Spleen (tissue), 11 donors: ENCODE data around the gene TOR3A. TPM values are rescaled to one million over a fixed set of nuclear protein-coding genes. Genes with fewer than 3 reads are reported as not detected.

Experiments
- DNase-seq: peaks from one replicate; pipeline ENCODE4 v3.0.0-alpha.2; 2020
- H3K27ac ChIP-seq, 8 donors: fragments of 200-600 bp; sonication (generic) in 7 of 8; 1 replicate in 4 of 8; 2 replicates in 4 of 8; pipeline versions ENCODE4 v1.5.0 to v1.8.0; 2016 to 2021; ENCODE audit warnings: inconsistent platforms in 4 of 8, mild to moderate bottlenecking in 4 of 8, moderate library complexity in 1 of 8
- H3K27me3 ChIP-seq, 7 donors: fragments of 200-600 bp; sonication (generic) in 6 of 7; replicated peaks in 1 of 7; 1 replicate in 4 of 7; 2 replicates in 3 of 7; pipeline versions ENCODE4 v1.5.0 to v1.8.0; 2016 to 2021; ENCODE audit warnings: inconsistent platforms in 3 of 7, mild to moderate bottlenecking in 1 of 7
- H3K36me3 ChIP-seq, 6 donors: fragments of 200-600 bp; sonication (generic) in 5 of 6; 1 replicate in 4 of 6; 2 replicates in 2 of 6; pipeline versions ENCODE4 v1.5.0 to v1.8.0; 2016 to 2021; ENCODE audit warnings: inconsistent platforms in 2 of 6
- H3K4me1 ChIP-seq, 6 donors: fragments of 200-600 bp; sonication (generic) in 5 of 6; 1 replicate in 3 of 6; 2 replicates in 3 of 6; pipeline versions ENCODE4 v1.5.0 to v1.8.0; 2016 to 2021; ENCODE audit warnings: inconsistent platforms in 3 of 6
- H3K4me3 ChIP-seq, 8 donors: fragments of 200-600 bp; sonication (generic) in 7 of 8; 1 replicate in 4 of 8; 2 replicates in 4 of 8; pipeline versions ENCODE4 v1.5.0 to v1.8.0; 2016 to 2021; ENCODE audit warnings: inconsistent platforms in 4 of 8, mild to moderate bottlenecking in 4 of 8, moderate library complexity in 2 of 8
- H3K9me3 ChIP-seq, 8 donors: fragments of 200-600 bp; sonication (generic) in 7 of 8; 1 replicate in 4 of 8; 2 replicates in 4 of 8; pipeline versions ENCODE4 v1.5.0 to v1.8.0; 2016 to 2021; ENCODE audit warnings: inconsistent platforms in 4 of 8
- POLR2A ChIP-seq, 3 donors: fragments of 450-650 bp; IDR thresholded peaks; one replicate each; pipeline ENCODE4 v1.5.1; 2017; ENCODE audit warnings: antibody characterized with exemption in 3 of 3, mild to moderate bottlenecking in 1 of 3
- POLR2AphosphoS5 ChIP-seq, 3 donors: sonication (generic); formaldehyde crosslinking; IDR thresholded peaks; one replicate each; pipeline ENCODE4 v1.5.1; 2017; ENCODE audit warnings: antibody characterized with exemption in 3 of 3
- WGBS, 5 donors: extraction: QIAGEN DNeasy Blood & Tissue Kit in 3 of 5; methylation state at CpG; one replicate each; pipeline versions ENCODE4 v1.1.5 to v1.1.7; 2013 to 2018; 5-methylcytosine and 5-hydroxymethylcytosine counted together
- intact Hi-C: fragments of 100-400 bp; cut with DNase I; formaldehyde crosslinking; loops from one replicate; pipeline ENCODE4 v1.15.0; 2023; ENCODE audit warnings: low total_unique reads
- polyA plus RNA-seq, 3 donors: library from polyadenylated mRNA; stranded (reverse); fragments of 200-250 nt; gene quantifications; one replicate each; pipeline ENCODE4 v1.2.1, GENCODE V29; 2013
- total RNA-seq, 7 donors: library from RNA; depleted of rRNA in 3 of 7; stranded (reverse); fragments of >200 nt in 3 of 7; fragmentation: NEBNext Ultra II Directional in 4 of 7; extraction: Animal tissue kit (Norgen Biotek cat#: 25700) in 4 of 7; gene quantifications; one replicate each; pipeline versions ENCODE4 v1.1.0 to v1.2.1, GENCODE V29; 2016 to 2021
- TF ChIP-seq, protein P1 (sequence below), 11 experiments: fragments of 200-600 bp in 7 of 11; fragments of 450-650 bp in 4 of 11; sonication (generic) in 4 of 11; IDR thresholded peaks in 8 of 11; conservative IDR thresholded peaks in 3 of 11; 1 replicate in 7 of 11; 2 replicates in 4 of 11; pipeline versions ENCODE4 v1.4.0 to v1.8.0; 2016 to 2021; ENCODE audit warnings: antibody characterized with exemption in 11 of 11, inconsistent platforms in 4 of 11, mild to moderate bottlenecking in 1 of 11
- donor health status: healthy with polysubstance abuse.
- donor health status: DM: no; HTN: no; CAD: no; lungs with moderate emphysema.
- donor health status: DM: no; HTN: no; CAD: no.
- donor health status: Bipolar disorder and iron deficiency.
- donor health status: healthy.
- donor health status: DM: no; HTN: no; CAD: no.
- donor health status: DM: yes; HTN: yes; CAD: no.

Gene TOR3A
- total and polyA plus RNA-seq, 10 donors = 27.9 to 51.7 (median 42.0) TPM

DNA sequence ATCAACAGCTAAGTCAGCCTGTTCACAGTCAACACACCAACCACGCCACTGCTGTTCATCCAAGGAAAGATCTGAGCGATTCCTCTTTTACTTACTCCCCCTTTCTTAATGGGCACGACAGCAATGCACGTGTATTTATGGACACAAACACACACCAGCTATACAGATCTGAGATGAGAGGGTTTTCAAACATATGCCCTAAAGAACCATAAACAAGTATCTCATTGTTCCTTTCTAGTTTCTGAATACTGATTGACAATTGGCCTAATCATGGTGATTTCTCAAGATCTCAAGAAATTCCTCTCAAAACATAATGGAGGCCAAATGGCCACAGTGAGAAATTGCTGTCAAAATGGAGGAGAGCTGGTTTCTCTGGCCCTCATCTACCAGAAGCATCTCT lies 18.0 kb downstream of the TOR3A start:
- no peak for DNase-seq
- Histone ChIP-seq H3K27ac (no peak overlapping the region), H3K27me3 (no peaks in the 10 kb centered on the region), H3K9me3 (no peaks in the 10 kb centered on the region), H3K4me1 (no peaks in the 10 kb centered on the region), H3K36me3 (peaks cover 0 to 55% (median 24%) of the 10 kb centered on the region in 6 donors), H3K4me3 (no peak overlapping the region)
- 93 to 99% (median 97%) methylated on average over 4 of the region's 4 CpGs for WGBS, 5 donors
- intact Hi-C loops = no loop called here
- no peak for TF ChIP-seq POLR2AphosphoS5 (IDR thresholded peaks at IDR 0.05)
- TF ChIP-seq POLR2A (IDR thresholded peaks at IDR 0.05) = no peak
- TF ChIP-seq, protein P1, sequence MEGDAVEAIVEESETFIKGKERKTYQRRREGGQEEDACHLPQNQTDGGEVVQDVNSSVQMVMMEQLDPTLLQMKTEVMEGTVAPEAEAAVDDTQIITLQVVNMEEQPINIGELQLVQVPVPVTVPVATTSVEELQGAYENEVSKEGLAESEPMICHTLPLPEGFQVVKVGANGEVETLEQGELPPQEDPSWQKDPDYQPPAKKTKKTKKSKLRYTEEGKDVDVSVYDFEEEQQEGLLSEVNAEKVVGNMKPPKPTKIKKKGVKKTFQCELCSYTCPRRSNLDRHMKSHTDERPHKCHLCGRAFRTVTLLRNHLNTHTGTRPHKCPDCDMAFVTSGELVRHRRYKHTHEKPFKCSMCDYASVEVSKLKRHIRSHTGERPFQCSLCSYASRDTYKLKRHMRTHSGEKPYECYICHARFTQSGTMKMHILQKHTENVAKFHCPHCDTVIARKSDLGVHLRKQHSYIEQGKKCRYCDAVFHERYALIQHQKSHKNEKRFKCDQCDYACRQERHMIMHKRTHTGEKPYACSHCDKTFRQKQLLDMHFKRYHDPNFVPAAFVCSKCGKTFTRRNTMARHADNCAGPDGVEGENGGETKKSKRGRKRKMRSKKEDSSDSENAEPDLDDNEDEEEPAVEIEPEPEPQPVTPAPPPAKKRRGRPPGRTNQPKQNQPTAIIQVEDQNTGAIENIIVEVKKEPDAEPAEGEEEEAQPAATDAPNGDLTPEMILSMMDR (IDR thresholded peaks at IDR 0.05 in 8 of 11, conservative IDR thresholded peaks at IDR 0.05 in 3 of 11) = no peak

DNA sequence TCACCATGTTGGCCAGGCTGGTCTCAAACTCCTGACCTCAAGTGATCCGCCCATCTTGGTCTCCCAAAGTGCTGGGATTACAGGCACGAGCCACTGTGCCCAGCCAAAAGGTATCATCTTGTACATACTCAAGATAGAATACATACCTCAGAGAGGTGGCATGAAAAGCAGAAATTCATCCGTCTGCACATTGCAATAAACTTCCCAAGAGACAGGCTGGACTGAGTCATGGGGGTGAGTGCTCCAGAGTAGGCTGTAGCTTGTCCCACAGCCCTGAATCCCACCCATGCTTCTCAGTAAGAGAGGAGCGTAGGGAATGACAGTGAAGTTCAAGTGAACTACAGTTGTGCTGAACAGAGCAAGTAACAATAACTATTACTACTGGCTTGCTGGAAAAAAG lies 19.7 kb downstream of the TOR3A start:
- intact Hi-C loops = no loop called here
- no peak overlapping the region for H3K4me3 ChIP-seq
- 92 to 100% (median 96%) methylated on average over 4 of the region's 4 CpGs for WGBS, 5 donors
- no peaks in the 10 kb centered on the region for H3K9me3 ChIP-seq
- H3K4me1 ChIP-seq = no peaks in the 10 kb centered on the region
- peaks cover 0 to 40% (median 7%) of the 10 kb centered on the region in 6 donors for H3K36me3 ChIP-seq
- H3K27me3 ChIP-seq = no peaks in the 10 kb centered on the region
- DNase-seq = no peak
- H3K27ac ChIP-seq = no peak overlapping the region
- TF ChIP-seq, protein P1 (IDR thresholded peaks at IDR 0.05 in 8 of 11, conservative IDR thresholded peaks at IDR 0.05 in 3 of 11) = no peak
- TF ChIP-seq POLR2AphosphoS5 (IDR thresholded peaks at IDR 0.05) (no peak), POLR2A (IDR thresholded peaks at IDR 0.05) (no peak)

DNA sequence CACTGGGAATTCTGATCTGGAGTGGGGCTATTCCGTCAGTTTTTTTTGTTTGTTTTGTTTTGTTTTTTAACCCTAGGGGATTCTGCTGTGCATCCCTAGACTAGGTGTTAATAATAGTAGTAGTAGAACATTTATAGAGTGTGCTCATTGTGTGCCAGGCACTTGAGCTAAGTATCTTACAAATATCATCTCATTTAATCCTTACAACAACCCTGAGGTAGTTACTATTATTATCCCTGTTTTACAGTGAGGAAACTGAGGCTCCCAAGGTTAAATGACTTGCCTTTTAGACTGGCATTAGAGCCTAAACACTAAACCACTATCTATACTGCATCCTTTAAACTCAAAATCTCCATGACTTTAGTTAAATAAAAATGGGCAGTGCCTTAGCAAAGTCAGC lies 22.1 kb downstream of the TOR3A start:
- Histone ChIP-seq H3K36me3 (peaks cover 0 to 40% (median 18%) of the 10 kb centered on the region in 6 donors), H3K27me3 (no peaks in the 10 kb centered on the region), H3K27ac (no peak overlapping the region), H3K4me1 (no peaks in the 10 kb centered on the region), H3K4me3 (no peak overlapping the region), H3K9me3 (no peaks in the 10 kb centered on the region)
- WGBS, 5 donors = 88 to 97% (median 96%) methylated on average over 1 of the region's 1 CpG
- intact Hi-C loops = no loop called here
- TF ChIP-seq, protein P1 (IDR thresholded peaks at IDR 0.05 in 8 of 11, conservative IDR thresholded peaks at IDR 0.05 in 3 of 11) = no peak
- TF ChIP-seq POLR2AphosphoS5 (IDR thresholded peaks at IDR 0.05) = no peak
- no peak for TF ChIP-seq POLR2A (IDR thresholded peaks at IDR 0.05)
- no peak for DNase-seq

DNA sequence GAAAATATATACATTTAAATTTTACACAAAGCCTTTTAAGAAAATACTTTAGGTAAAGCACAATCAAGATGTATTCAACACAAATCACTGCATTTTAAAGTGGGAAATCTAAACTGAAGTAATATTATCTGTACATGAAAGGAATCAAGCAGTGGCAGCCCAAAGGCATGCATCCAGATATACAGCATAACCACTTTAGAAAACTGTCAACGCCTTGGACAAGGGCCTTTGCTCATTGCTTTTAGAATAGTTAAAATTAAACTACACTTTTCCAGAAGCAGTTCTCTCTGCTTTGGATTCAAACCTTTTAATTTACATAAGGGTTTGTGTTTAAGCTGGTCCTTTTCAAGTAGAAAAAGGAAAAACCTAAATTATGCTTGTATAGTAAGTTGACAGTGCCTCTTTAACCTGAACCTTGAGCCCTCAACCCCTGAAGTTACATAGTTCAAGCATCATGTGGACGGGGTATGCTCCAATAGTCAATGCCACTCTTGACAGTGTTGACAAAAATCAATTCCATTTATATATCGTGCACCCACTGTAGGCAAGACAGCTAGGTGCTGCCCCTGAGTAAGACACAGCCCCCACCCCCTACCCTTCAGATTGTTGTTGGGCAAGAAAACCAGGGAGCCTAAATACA lies 22.9 kb downstream of the TOR3A start:
- WGBS, 5 donors = 93 to 98% (median 96%) methylated on average over 3 of the region's 3 CpGs
- H3K4me3 ChIP-seq = no peak overlapping the region
- TF ChIP-seq POLR2AphosphoS5 (IDR thresholded peaks at IDR 0.05) = no peak
- intact Hi-C loops = no loop called here
- no peaks in the 10 kb centered on the region for H3K9me3 ChIP-seq
- no peak overlapping the region for H3K27ac ChIP-seq
- peaks cover 0 to 46% (median 24%) of the 10 kb centered on the region in 6 donors for H3K36me3 ChIP-seq
- DNase-seq = no peak
- H3K4me1 ChIP-seq = no peaks in the 10 kb centered on the region
- H3K27me3 ChIP-seq = no peaks in the 10 kb centered on the region
